NCI-H1436 (cell line): ENCODE measurements around the gene STX5.
"Not testable (repeated sequence)": the region's sequence is repeated elsewhere in the genome, so short reads cannot be mapped to it uniquely, and the experiment has no call there.

Source experiments
- DNase-seq: peaks from one replicate; lab custom pipeline; 2025; lab: John Stamatoyannopoulos, UW

STX5 gene

GRCh38 chr11:62854013-62854824 is 22.4 kb upstream of the STX5 start:
- no peak for DNase-seq

DNA sequence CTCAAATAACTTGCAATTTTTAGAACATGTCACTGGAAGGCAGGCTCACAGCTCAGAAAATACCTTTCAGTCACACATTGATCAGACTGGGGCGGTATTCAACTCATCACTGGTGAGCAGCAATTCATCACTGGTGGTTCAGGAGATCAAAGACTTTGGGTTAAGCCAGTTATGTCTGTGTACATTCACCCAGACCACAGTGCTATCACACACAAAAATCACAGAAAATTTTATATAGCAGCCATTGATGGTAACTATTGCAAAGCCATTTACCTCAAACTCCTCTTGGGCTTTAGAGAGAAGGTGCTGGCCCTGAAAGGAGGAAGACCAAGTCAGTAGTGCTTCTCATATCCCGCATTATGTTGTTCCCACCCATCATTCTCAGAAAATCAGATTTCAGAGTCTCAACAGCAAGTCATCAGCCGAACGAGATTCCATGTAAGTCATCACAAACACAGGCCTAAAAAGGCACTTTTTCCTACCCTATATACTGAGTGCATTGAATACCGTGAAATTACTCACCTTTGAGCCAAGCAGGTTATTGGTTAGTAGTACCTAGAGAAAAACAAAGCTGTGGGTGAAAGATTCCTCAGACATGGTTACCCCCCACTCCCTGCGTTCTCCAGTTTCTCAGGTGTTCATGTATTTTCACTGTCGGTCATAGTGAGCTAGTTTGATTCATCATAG is 21.6 kb upstream of the STX5 start:
- DNase-seq: no peak

- DNase-seq: no peak
Measured at GRCh38 chr11:62852523-62853188, 20.8 kb upstream of the STX5 start.

DNA sequence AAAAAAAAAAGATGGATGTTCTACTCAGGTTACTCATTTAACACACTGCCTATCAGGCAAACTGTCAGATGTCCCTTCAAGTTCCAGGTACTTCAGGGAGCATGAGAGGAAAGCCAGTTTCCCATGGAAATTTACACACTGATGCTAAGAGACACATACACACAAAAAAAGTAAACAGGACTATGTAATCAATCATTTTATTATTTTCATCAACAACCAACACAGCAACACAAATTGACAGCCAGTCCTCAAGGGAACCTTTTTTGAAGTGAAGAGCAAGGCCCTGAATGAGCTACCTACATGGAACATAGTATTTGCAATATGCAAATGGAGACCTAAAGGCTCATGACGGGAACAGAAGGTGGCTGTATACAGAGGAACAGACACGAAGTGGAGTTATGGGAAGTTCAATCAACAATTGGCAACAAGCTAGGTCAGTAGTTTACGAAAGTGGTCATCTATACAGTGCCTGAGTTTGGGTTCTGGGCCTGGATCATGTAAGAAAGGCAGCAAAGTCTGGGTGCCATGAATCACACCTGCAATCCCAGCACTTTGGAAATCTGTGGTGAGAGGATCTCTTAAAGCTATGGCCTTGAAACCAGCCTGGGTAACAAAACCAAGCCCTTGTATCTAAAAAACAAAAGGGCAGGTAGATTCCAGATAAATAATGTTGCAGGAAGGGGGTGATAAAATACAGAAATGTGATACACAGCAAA is 20.1 kb upstream of the STX5 start:
- no peak for DNase-seq

DNA sequence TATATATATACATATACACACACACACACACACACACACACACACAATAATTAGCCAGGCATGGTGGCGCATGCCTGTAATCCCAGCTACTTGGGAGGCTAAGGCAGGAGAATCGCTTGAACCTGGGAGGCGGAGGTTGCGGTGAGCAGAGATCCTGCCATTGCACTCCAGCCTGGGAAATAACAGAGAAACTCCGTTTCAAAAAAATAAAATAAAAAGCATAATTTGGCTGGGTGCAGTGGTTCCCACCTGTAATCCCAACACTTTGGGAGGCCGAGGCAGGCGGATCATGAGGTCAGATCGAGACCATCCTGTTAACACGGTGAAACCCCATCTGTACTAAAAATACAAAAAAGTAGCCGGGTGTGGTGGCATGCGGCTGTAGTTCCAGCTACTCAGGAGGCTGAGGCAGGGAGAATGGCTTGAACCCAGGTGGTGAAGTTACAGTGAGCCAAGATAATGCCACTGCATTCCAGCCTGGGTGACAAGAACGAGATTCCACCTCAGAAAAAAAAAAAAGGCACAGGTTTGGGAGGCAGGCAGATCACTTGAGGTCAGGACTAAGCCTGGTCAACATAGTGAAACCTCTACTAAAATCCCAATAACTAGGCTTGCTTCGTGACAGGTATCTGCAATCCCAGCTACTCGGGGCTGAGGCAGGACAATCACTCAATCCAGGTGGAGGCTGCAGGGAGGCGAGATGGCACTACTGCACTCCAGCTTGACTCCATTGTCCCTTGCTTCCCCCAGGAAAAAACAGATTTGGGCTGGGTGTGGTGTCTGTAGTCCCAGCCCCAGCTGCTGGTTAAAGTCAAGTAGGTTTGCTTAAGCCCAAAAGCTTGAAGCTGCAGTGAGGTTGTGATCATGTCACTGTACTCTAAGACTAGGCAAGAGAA is 19.3 kb upstream of the STX5 start:
- DNase-seq: no peak

DNA sequence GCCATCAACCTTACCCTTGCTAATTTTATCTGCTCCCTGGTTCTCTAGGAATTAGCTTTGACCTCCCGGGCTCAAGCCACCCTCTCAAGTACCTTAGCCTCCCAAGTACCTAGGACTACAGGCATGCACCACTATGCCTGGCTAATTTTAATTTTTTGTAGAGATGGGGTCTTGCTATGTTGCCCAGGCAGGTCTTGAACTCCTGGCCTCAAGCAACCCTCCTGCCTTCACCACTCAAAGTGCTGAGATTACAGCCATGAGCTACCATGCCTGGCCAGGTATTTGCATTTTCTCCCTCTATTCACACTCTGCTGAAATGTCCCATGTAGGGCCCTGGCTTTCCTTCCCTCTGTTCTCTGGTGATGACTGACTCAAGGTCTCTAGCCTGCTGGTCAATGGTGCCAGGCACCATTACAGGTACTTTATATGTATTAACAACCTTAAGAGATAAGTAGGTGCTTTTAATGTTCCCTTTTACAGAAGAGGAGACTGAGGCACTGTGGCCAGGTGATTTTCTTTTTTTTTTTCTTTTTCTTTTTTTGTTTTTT is 16.0 kb upstream of the STX5 start:
- no peak for DNase-seq

GRCh38 chr11:62846177-62846576 is 14.3 kb upstream of the STX5 start:
- no peak for DNase-seq

- DNase-seq: no peak
Measured at GRCh38 chr11:62844154-62844553, 12.3 kb upstream of the STX5 start.

DNA sequence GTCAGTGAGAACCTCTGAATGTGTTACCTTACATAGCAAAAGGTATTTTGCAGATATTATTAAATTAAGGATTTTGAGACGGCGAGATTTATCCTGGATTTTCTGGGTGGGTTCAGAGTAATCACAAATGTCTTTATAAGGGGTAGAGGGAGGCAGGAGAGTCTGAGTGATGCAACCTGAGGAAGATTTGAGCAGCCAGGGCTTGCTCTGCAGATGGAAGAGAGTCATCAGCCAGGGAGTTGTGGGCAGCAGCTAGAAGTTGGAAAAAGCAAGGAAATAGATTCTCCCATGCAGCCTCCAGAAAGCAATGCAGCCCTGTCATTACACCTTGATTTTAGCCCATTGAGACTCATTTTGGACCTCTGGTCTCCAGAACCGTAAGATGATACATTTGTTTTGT is 11.6 kb upstream of the STX5 start:
- no peak for DNase-seq

GRCh38 chr11:62842891-62843290 is 11.0 kb upstream of the STX5 start:
- not testable (repeated sequence) for DNase-seq

GRCh38 chr11:62842171-62842741 is 10.4 kb upstream of the STX5 start:
- DNase-seq: no peak

- peak; percentile 90 for DNase-seq
Measured at GRCh38 chr11:62841361-62842170, 9.7 kb upstream of the STX5 start.

DNA sequence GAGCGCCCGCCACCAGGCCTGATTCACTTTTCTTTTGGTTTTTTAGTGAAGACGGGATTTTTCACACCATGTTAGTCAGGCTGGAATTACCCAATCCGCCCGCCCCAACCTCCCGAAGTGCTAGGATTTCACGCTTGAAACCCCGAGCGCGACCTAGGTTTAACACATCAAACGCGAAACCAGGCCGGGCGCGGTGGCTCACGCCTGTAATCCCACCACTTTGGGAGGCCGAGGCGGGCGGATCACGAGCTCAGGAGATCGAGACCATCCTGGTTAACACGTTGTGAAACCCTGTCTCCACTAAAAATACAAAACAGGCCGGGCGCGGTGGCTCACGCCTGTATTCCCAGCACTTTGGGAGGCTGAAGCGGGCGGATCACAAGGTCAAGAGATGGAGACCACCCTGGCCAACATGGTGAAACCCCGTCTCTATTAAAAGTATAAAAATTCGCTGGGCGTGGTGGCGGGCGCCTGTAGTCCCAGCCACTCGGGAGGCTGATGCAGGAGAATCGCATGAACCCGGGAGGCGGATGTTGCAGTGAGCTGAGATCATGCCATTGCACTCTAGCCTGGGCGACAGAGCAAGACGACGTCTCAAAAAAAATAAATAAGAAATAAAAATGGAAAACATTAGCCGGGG is 9.0 kb upstream of the STX5 start:
- DNase-seq: peak; percentile 43

- peak; percentile 81 for DNase-seq
Measured at GRCh38 chr11:62839050-62839945, 7.4 kb upstream of the STX5 start, which contains the start of gene WDR74. Gene WDR74 (minus strand): TSS chr11:62839590. CDS start chr11:62839570, 20 bp downstream.

DNA sequence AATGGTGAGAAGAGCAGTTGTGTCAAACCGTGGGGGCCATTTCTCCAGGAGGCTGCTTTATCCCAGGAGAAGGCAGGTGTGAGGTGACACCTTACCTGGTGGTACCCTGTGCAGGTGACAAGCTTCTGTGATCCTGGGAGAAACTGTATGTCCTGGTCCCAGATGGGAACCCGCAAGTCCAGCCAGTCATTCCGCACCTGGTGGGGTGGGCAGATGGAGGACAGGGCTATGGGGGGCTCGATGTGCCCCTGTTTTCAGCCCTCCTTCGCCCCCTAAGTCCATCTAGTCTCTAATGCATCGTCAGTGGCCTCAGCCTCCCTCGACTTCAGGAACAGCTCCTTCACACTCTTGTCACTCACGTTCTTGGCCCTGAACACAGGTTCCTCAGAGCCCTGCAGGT is 3.5 kb upstream of the STX5 start:
- DNase-seq: no peak

- DNase-seq: no peak
Measured at GRCh38 chr11:62832336-62833234, 734 bp upstream of the STX5 start, which contains the start of gene TEX54. Gene TEX54 (minus strand): TSS chr11:62832841.
